ENCODE results near the gene GRM7.

DNA sequence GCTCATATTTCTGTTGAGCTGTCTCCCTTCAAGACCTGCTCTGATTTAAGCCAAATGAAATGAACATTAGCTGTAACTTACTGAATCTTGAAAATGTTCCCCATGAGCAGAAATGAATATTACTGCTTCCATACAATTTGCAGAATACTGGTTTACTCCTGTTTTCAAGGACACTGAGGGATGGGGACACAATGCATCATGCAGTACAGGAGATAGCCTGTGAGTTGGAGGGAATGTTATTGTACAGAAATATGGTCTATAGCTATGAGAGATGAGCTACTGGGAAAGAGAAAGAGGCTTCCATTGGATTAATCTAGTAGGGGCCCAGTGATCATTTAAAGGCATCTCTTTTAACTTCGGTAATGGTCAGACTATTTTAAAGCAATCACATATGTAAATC, 798.2 kb downstream of the GRM7 start:
- no peak for TF ChIP-seq CTCF (IDR thresholded peaks at IDR 0.05; ENCODE audit: low read depth, low read length)
- no peak for TF ChIP-seq EZH2phosphoT487 (IDR thresholded peaks at IDR 0.05; ENCODE audit: low read depth)
